Smooth muscle cell of the brain vasculature (primary cell): ENCODE results near the gene KRT3.
"Not testable (repeated sequence)": the region's sequence is repeated elsewhere in the genome, so short reads cannot be mapped to it uniquely, and the experiment has no call there.

Experiments
- DNase-seq: peaks from one replicate; pipeline ENCODE4 v3.0.0-alpha.2; 2012; ENCODE audit warnings: low read depth, low spot score

KRT3 gene

DNA sequence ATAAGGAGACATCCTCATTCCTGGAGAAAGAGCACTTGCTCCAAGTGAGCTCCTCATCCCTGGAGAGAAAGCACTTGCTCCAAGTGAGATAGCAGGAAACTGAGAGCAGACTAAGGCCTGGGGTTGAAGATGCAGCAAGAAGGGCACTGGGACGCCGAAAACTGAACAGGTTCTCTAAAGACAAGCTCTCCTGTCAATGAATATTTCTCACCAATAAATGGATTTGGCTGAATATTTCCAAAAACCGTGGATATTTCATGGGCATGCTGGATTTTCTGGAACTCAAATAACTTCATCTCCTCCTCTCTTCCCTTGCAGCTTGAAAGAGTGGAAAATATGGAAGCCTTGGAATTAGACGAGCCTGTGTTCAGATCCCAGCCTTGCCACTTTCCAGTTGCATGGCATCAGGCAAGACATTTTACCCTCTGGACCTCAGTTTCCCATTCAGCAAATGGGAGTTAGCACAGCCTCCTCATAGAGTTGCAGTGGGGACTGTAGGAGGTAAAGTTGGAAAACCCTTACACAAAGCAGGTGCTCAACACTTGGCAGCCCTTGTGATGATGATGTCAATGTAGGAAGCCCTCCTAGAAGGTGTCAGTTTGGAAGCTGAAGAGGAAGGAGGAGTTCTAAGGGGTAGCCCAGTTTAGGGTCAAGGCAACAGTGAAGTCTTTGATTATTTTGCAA lies 14.4 kb downstream of the KRT3 start:
- no peak for DNase-seq

DNA sequence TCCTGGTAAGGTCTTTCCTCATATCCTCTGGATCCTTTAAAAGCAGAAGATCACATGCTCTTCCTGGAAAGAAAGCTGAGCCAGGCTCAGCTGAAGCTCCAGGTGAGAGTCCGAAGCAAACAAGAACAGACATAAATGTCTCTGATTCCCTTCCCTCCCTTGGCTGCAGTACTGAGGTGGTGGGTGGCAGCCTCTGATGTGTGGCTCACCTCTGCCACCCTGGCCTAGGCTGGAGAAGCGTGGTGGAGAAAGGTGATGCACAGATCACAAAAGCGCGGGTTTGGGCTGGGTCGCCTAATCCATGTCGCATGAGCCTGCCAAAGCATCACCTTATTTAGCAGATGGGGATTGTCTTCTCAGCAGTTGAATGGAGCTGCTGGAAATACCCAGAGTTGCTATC lies 16.0 kb downstream of the KRT3 start:
- DNase-seq = no peak

DNA sequence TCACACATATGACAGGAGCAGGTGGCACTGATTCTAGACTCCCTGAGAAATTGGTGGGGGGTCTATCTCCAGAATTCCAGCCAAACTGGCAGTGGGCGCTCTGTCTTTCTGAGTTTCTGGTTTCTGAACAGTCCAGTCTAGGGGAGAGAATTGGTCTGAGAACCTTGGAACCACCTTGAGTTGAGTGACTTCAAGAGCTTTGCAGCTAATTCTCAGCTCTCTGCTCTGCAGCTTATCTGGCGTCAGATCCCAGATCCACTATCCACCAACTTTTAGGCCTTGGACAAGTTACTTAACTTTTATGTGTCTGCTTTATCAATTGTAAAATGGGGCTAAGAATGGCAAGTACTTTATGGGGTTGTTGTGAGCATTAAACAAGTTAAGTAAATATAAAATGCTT lies 17.1 kb downstream of the KRT3 start:
- no peak for DNase-seq

DNA sequence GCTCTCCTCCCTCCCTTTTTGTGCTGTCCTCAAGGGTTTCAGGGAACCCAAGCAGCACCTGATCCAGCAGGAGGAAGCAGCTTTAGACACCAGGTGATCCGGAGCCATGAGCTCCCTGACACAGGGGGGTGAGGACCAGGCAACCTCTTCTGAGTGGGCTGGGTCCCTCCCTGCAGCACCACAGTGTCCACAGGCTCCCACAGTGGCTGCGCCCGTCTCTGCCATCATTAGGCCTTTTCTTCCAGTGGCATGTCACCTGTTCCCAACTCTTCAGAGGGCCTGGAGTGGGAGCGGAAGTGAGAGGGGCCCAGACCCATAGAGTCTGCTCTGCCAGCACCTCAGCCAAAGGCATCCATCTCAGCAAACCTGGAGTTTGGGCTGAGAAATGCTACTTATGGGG lies 18.4 kb downstream of the KRT3 start:
- no peak for DNase-seq

DNA sequence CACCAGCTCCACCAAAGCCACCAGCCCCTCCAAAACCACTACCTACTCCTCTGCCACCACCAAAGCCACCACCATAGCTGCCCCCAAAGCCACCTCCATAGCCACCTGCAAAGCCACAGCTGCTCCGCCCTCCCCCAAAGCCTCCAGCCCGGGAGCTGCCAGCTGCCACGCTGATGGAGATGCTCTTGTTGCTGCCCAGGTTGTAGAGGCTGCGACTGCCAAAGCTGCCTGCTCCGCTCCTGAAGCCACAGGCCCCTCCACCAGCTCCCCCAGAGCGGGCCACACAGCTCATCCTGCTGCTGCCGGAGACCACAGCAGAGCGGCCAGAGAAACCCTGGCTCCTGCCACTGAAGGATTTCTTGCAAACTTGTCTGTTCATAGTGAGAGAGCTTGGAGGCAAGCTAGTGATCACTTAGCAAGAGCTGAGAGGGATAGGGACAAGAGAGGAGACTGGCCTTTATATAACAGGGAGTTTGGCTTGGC lies 19.0 kb downstream of the KRT3 start, which contains the start of gene KRT76:
Gene KRT76, minus strand, starts transcription at position 433 of the 483 bp plus-strand sequence. Its CDS starts 54 bp downstream, at position 379.
- DNase-seq = no peak

DNA sequence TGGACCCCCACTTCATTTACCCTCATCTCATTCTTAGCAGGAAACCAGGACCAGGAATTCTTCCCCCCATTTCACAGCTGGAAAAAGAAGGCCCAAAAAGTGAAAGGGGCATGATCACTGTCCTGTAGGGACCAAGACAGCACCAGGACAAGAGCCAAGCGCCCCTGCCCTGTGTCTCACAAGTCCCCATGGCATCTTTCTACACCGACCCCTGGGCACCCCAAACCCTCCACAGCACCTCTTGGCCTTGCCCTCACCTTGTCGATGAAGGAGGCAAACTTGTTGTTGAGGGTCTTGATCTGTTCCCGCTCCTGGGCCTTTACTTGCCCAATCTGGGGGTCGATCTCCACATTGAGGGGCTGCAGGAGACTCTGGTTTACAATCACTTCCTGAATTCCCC lies 19.5 kb downstream of the KRT3 start:
- no peak for DNase-seq

DNA sequence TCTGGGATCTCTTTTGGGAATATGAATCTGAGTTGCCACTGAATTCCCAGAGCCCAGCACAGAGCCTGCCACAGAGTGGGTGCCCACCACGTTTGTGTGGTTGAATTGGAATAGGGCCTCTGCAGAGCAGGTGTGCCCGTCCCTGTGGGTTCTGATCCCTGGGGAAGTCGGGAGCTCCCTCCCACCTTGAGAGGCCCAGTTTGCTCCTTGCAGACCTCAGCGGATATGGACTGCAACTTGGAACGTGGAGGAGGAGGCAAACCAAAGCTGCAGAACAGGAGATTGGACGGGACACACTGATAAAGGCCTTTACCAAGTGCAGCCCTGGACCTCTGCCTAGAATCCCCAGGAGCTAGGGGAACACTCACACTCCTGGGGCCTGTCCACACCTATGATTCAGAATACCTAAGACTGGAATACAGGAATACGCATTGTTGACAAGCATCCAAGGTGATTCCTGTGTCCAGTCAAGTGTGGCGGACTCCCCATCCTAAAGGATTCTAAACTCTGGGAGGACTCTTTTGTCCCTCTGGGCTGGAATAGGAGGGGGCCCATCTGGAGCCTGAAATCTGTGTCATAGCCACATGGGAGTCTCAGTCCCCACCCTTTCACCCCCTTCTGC lies 21.2 kb downstream of the KRT3 start:
- no peak for DNase-seq

DNA sequence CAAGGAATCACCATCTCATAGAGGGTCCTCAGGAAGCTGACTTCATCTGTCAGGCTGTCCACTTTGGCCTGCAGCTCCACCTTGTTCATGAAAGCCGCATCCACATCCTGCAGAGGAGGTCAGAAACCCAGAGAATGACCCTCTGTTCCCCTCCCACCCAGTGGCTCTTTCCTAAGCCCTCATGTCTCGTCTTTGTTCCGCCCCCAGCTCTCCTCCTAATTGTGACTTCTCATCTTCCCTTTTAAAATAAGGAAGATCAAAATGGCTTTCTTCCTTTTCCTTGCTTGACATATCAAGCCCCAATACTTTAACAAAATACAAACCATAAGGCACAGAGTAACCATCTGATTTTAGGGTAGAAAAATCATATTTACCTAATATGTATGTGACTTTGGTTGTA lies 23.1 kb downstream of the KRT3 start:
- no peak for DNase-seq

DNA sequence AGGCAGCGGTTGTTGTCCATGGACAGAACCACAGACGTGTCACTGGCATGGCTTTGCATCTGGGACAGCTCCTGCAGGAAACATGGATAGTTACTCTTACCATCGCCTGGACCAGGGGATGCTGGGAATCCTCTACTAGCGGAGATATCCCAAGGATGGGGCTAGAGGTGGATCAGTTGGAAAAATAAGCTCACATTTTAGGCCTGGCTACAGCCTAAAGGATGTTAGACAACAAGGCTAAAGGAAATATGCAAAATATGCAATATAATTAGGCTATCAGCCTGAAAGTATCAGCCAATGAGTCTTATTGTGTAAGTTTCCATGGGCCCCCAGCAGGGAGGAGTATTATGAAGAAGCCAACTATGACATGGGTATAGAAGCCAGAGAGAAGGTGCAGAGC lies 23.7 kb downstream of the KRT3 start:
- no peak for DNase-seq

DNA sequence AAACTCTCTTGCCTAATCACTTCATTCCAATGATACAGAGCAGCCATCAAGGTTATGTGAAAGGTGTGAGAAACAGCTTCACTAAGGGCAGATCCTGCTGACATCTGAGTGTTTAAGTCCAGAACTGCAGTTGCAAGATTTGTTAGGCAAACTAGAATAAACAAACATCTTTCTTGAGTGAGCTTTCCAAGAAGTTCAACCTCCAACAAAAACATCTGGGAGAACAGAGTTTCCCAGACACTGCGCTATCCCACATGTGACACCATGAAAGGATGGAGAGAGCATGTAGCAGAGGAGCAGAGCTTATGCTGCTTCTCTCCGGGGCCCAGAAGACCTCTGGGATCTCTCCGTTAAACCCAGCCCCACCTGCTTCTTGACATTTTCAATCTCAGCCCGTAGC lies 24.4 kb downstream of the KRT3 start:
- no peak for DNase-seq

DNA sequence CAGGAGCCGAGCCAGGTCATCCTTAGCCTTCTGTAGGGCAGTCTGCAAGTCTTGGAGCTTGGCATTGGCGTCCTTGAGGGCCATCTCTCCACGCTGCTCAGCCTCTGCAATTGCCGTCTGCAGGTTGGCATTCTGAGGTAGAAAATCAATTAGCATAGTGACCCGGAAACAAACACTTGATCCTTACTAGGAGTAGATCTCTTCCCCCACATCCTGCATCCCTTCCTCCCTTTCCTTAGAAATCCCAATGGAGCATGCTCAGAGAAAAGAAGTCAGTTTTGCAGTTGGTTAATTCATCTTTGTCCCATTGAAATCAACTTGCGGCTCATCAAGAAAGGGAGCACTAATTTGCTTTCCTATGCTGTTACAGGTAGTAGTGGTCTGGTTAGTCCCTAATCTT lies 24.8 kb downstream of the KRT3 start:
- no peak for DNase-seq

DNA sequence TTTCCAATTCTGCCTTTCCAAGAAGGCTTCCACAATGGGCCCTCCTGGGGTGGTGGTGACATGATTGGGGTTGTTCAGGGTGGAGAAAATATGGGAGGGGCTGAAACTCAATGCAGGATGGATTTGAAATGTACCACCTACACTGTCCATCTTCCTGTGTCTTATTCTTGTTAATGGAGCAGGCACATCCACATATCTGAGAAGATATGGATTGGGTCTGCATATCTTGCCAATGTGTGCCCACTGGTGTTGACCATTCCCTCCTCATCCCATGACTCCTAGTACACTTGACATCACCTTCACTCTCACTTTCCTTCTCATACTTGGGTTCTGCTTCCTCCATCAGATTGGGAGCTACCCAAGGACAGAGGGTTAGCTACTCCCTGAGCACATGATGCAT lies 26.0 kb downstream of the KRT3 start:
- no peak for DNase-seq

DNA sequence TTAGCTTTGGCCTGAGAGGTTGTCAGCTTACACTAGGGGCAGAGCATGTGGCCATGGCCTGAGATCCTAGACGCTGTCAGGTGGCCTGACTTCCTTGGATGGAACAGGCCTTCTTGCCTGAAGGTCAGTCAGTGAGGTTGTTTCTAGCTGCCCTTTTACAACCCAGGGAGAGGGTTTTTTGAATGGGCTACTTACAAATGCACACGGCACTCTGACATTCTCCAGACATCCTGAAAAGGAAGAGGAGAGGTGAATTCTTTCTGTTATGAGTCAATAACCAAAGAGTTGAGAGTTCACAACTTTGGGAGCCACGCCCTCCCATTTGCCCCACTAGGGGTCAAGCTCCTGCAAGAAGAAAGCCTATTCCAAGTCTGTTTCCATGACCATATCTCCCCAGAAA lies 26.6 kb downstream of the KRT3 start:
- DNase-seq = no peak

DNA sequence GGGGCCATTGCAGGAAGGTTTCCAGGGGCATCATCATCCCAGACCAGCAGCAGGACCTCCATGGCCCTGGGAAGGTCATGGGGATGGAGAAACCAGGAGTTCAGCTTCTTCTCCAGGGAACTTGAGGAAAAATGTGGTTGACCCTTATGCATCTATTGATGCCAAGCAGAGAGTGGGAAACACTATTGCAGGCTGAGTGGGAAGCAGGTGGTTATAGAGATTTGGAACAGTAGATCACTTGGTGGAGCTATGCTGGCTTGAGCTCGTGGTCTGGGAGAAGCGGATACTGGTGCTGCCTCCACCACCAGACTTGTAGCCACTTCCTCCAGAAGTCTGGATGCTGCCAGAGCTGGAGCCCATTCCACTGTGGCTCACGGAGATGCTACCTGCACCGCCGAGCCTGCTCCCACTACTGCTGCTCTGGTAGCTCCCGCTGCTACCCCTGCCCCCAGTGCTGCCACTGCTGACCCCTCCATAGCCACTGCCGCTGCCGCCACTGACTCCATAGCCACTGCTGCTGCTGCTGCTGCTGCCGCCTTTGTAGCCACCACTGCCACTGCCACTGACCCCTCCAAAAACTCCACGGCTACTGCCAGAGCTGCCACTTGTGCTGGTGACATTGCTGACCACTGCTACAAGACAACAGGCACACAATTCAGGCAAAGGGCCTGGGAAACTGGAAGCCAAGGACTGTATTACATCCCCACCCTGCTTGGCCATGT lies 27.3 kb downstream of the KRT3 start:
- DNase-seq = no peak

DNA sequence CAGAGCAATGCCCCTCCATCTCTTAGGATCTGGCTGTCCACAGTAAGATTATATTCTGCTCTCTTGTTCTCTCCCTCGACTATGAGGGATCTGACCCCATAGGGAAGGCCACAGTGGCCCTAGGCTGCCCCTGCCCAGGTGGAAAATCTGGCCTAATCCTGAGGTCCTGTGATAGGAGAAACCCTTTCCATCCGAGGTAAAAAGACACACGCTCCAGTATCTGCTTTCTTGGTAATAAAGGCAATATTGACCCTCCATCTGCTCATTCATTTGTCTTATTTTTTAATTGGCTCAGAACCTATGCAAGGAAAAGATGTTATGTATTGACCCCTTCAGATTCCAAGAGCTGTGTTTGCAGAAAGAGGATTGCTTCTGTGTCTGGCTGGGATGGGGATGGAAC lies 28.5 kb downstream of the KRT3 start:
- no peak for DNase-seq

DNA sequence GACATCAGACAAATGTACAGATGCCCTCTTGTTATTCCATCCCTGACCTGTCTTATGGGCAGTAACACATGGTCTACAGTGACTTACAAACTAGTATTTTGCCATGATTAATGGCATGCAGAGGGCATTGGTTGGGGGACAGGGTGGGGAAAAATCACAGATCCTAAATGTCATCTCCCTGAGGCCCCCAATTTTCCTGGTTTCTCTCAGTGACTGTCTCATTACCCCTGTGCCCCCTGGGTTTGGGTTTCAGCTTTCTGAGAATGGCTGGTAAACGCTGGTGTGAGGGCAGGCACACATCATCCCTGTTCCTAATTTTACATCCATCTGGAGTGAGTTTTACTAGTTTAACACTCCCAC lies 28.9 kb downstream of the KRT3 start:
- no peak for DNase-seq

DNA sequence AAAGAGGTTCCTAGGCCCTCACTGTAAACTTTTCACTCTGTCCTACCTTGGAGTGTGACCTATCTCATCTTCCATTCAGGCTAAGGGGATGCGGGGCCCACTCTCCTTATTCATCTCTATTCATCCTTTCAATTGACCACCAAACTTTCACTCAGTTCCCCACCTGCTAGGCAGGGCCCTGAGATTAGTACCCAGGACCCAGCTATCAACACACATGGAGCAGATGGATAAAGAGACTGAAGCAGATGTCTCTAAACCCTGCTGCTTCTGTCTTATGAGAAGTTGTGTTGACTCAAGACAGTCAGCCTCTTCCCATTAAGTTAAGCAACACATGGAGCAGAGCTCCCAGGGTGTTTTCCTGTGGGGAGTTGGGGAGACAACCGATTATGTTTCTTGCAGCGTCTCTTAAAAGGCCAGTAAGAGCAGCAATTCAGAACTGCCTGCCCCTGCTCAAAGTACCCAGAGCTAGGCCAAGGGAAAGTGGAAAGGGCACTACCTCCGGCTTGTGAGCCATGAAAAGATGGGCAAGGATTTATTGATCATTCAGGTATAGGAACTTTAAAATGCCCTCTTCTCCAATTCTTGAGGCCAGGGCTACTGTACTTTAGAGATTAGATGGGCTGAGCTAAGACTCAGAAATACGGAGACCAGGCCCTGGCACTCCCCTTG lies 29.4 kb downstream of the KRT3 start:
- DNase-seq = no peak

DNA sequence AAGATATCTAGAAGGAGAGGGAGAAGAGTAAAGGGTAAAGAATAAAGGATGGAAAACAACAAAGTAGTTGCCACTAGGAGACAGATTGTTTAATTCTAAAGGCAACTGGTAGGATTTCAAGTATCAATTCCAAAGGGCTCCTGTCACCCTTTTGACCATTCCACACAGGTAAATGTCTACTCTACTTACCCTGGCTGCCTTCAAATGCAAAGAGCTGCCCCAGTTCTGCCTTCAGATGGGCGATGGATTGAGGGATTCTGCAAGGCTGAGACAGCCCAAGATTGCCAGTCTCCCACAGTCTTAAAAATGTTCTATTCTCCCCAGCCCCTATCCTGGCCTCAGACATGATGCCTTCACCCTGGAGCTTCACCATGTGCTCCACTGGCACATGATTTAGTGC lies 30.2 kb downstream of the KRT3 start:
- DNase-seq = no peak

DNA sequence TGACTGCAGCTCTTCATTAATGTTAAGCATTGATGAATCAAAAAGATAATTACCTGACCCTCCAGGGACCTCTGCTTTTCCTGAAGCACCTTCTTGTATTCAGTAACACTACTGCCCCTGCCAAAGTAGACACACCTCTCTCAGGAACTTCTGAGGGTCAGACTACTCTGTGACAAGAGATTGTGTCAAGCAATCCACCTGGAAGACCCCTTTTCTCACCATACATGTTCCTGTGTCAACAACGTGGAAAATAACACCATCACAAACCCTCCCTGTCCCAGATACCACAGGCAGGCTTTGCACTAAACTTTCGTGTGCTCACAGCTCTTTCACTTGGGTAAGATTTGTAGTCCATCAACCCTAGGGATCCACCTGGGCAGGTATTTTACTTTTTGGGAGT lies 31.9 kb downstream of the KRT3 start:
- no peak for DNase-seq

DNA sequence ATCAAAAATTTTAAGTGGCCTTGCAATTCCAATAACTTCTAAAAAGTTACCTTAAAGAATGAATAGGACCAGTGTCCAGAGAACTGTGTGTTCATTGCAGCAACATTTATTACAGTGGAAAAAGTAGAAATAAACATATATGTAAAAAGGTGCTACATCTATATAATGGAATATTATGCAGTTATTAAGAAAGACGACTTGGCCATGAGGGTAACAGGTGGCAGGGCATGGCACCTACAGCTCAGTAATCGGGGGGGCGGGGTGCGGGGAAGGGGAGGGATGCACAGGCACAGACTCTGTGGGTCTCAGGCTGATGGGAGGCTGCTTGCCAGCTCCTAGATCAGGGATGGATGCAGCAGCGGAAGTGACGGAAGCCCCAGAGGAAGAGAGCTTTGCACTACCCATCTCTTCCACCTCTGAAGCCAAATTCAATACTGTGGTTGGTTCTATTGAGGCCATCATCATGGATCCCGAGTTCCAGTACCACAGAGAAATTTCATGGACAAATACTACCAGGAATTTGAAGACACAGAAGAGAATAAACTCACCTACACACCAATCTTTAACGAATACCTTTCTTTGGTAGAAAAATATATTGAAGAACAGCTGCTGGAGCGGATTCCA lies 32.8 kb downstream of the KRT3 start:
- DNase-seq = no peak

DNA sequence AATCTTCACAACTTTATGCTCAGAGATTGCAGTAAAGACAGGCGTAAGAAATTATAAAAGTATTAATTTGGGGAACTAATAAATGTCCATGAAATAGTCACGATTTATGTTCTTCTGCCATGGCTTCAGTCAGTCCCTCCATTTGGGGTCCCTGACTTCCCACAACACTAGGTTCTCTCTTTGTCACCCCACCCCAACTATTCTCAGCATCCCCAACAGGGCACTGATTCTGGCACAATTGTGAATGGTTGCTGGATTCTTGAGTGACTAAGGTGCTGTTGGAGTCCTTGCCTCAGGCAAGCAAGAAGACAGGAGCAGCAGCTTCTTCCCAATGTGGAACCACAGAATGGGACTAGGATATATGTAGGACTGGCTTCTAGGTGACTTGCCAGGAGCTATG lies 34.1 kb downstream of the KRT3 start:
- no peak for DNase-seq

DNA sequence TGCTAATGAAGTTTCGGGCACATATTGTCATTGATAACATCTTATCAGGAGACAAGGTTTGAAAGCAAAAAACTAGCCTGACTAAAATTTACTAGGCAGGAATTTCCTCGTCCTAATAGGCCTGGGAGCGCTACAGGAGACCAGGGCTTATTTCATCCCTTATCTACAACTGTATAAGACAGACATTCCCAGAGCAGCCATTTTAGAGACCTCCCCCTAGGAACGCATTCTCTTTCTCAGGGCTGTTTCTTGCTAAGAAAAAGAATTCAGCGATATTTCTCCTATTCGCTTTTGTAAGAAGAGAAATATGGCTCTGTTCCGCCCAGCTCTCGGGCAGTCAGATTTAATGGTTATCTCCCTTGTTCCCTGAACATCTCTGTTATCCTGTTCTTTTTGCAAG lies 34.7 kb downstream of the KRT3 start:
- DNase-seq = not testable (repeated sequence)
